Stimulated activated CD8-positive, alpha-beta memory T cell treated with anti-CD3 and anti-CD28 coated beads, Interleukin-4, amount 100 ng/mL, for 24 hours (primary cell): Measurements from ENCODE around the gene CADPS.

Source experiments
- DNase-seq: peaks from one replicate; pipeline ENCODE4 v3.0.0-alpha.2; 2020; ENCODE audit warnings: low read depth

The CADPS gene

DNA sequence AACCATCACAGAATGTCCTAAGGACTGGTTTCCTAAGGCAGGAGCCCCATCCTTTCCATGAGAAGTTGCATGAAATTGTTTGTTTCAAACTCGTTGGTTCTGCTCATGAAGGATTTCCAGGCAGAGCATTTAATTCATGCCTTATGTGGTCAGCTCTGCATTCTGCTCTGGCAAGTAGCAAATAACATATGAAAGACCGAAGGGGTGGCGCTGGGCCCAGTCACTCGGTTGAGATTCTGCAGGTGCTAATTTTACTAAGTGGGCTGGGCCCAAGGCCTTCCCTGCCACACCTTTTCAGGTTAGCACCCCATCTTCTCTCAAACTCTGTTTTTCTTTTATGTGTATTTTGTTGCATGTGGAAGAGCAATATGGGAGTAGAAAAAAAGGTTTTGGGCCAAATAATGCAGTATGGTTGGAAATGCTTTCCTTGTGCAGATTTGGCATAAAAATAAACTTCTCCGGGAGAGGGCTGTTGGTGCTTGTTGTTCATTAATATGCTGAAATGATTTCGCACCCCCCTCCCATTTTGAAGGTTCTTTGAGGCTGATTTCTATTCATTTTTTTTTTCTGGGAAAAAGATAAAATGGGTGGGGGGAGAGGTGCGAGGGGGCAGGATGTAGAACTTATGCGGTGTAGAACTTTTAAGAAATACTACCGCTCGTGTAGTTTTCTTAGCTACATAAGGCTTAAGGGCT is 318.9 kb downstream of the CADPS start:
- no peak for DNase-seq

DNA sequence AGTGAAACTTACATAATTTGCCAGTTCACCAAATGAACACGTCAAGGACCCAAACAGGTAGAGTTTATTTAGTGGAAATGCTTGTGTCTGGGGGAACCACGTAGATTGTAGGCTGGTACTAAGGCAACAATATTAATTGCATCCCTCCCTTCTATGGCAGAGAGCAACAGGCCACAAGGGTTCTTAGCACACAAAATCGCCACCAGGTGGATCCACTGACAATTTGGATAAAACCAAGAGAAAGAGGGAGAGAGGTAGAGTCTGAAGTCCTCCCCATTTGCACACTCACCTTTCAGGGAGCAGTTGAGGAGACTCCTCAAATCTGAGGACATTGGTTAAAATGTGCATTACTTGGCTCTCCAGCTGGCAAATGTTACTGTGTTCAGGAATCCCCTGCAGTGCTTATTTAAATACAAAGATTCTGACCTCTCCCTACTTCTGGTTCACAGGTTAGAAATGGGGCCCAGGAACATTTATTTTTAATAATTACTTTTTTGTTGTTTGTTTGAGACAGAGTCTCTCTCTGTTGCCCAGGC is 320.9 kb downstream of the CADPS start:
- DNase-seq, result no peak

DNA sequence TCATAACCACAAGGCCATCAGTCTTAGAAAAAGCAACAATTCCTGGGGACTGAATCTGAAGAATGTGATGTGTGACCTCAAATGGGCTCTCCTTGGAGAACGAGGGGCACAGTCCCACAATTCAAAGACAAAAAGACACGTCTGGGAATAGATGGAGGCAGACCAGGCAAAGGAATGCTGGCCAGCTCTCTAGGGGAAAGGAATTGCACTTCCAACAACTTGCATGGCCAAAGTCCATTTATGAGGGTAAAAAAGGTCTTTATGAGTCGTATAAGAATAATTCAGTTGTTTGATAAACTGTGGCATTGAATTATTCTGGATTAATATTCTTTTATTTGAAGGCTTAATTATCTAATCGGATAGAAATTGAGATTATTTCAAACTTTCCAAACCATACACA is 321.4 kb downstream of the CADPS start:
- DNase-seq, result no peak

DNA sequence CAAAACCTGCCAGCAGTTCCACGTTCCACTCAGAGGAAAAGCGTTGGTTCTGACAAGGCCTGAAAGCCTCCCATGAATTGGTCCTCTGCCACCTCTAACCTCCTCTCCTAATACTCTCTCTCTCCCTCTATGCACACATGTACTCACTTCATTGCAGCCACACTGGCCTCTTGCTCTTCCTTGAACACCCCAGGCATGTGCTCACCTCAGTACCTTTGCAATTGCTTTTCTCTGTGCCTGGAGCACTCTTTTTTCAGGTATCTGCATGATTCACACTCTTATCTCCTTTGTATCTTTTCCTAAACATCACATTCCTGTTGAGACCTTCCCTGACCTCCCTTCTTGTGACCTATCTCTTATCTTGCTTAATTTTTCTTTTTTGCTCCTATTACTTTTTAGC is 323.7 kb downstream of the CADPS start:
- DNase-seq, result no peak

DNA sequence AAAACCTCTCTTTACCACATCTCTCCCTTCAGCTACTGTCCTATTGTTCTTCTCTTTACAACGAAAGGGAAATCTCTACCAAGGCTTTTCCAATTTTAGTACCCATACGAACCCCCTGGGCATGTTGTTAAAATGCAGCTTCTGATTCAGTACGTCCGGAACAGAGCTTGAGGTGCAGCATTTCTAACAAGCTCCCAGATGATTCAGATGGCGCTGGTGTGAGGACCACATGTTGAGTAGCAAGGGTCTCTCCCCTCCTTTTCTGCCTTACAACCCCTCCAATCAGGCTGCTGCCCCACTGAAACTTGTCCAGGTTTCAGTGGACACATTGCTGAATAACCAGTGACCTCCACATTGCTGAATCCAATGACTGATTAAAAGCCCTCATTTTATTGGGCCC is 324.8 kb downstream of the CADPS start:
- DNase-seq, result no peak

DNA sequence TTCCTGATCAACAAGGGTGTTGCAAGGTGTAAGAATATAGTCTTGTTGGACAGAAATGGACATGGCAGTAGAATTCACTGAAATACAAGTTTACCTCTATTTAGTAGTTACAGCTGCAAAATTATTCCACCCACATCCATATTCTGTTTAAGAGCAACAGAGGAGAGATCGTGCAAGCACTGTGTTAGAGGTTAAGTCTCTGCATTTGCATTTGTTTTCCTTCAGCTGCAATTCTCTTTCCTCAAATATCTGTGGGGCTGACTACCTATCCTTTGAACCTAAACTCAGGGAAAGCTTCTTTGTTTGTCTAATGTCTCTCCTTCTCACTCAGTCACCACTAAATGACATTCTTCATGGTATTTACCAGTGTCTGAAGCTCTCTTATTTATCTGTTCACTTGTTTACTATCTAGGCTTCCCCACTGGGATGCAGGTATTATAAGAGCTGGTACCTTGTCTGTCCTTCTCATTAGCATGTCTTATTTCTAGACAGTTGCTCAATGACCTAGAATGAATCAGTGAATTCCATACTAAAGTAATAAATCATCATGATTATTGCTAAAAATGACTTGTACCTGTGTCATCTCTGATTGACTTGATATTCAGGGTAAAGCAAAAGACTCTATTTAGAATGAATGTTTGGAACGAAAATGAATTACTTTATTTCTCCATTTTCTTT is 326.5 kb downstream of the CADPS start:
- DNase-seq, result no peak

DNA sequence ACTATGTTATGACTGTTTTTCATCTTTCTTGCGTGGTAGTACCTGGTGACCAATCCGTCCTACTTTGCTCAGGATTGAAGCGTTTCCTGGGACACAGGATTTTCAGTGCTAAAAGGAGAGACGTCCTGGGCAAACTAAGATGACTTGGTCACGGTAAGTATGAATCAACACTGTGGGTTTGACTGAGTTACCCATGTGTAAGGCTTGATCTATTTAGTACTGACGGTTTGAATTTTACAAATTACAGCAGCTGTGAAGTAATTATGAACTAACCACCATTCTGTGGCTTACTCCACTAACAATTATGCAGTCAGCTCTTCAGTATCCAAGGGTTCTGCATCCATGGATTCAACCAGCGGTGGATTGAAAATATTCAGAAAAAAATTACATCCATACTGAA is 328.9 kb downstream of the CADPS start:
- DNase-seq, result no peak

DNA sequence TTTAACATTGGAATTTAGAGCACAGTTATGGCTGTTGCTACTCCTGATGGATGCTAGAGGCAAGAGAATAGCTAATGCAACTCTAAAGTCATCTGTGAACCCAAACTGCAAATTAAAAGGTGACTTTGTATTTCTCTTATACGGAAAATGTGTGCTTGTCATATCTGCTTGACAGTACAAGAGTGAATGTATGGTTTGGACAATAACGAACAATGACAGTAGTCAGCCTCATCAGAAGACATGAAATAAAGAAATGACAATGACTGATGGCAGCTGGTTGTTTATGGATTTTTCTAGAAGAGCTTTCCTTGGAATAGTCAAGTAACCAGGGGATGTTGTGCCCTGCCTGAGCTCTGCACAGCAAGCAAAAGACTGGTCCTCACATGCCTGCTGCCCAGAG is 333.0 kb downstream of the CADPS start:
- DNase-seq, result no peak

DNA sequence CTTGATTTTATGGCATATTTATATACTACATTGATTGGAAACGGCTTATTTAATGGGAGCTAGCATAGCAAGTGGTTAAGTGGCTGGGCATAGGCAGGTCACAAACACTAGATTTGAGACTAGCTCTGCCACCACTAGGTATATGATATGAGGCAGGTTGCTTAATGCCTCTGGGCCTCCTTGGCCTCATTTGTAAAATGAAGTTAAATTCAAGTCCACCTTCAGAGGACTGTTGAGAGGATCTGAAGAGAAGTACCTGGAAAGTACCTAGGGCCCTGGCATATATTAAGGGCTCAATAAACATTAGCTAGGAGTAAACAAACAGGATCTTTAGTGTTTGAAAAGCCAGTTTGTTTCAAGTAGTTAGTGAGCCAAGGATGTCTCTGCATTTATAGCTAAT is 335.5 kb downstream of the CADPS start:
- no peak for DNase-seq

DNA sequence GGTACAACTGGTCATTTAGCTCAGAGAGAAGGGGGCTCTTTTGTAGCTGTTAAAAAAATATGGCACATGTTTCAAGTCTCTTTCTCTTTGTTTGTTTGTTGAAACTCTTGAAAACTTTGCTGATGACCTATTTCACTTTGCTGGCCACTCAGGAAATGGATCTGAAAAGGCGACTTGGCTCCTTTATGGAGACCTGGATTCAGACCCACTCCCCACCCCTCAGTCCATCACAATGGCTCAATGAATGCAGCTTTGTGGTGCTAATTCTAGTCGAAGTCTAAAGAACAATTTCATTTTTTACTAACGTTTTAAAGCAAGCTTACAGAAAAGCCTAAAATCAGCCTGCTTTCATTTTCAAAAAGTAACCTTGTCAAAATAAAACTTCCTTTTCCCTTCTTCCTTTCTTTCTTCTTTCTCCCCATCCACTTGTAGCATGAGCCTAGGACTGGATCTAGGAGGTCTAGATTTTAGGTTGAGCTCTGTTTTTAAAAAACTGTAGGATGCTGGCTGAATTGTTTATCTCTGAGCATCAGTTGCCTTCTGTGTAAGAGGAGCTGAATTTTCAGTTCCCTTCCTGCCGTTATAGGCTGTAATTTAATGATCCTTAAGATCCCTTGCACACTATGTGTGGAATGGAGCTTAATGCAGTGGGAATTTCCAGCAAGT is 336.4 kb downstream of the CADPS start:
- DNase-seq, result no peak

DNA sequence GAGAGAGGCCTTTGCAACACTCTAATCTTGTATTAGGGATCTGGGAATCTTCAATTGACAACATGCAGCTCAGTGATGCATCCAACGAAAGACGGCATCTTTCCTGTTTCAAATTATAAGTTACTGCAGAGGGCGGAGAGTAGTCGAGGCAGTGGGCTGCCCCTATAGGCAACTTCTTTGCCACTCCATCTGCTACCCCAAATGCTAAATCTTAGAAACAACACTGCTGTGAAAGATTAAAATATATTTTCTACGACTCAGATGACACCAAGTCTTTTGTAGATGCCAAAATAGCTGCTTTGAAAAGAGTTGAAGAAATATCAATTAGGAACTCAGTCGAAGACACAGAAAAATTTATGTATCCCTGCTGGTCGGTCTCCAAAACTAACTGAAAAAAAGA is 340.9 kb downstream of the CADPS start:
- no peak for DNase-seq

DNA sequence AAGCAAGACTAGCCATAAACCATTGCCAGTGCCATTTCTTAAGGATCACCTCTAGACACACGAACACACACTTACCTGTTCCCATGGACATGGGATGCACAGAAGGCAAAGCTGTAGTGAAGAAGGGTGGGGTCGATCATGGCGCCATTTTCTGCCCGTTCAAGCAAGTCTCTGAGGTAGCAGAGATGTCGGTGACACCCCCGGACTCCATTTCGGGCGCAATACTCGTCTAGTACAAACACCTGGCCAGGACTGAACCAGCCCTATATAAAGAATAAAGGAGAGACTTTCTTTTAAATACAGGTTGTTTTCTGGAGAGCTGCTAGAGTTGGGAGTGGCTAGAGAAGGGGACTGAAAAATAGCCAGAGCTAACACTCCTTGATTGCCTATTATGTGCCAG is 342.4 kb downstream of the CADPS start:
- no peak for DNase-seq

DNA sequence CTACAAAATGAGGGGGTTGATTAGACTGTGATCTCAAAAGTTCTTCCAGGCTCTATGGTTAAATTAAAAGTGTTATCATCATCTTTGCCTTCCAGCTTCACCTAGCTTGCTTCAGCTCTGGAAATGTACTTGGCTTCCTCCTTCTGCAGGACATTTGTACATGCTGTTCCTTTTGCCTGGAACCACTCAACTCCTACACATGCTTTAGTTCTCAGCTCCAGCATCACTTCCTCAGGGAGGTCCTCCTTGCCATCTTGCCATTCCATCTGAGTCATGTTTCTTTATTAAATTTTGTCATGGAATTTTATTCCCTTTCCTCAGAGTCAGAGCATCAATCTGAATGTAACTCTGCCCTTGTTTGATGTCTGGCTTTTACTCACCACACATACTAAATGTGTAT is 343.2 kb downstream of the CADPS start:
- DNase-seq, result no peak

DNA sequence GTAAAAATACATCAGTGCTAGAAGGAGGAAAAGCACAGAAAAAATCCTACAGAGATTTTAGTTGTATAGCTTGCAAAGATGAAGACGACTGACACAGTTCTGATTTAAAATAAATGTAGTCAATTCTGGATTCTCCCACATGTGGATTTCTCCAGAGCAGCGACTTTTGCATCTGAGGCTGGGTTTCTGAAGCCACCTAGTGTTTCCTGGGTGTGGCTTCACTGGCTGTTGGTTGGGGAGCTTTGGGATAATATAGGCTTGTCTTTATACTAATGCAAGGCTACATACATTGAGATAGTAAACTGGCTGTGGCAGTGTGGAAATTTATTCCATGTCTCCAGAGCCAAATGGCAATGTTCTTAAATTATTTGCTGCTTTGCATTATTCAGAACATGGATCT is 343.7 kb downstream of the CADPS start:
- no peak for DNase-seq

DNA sequence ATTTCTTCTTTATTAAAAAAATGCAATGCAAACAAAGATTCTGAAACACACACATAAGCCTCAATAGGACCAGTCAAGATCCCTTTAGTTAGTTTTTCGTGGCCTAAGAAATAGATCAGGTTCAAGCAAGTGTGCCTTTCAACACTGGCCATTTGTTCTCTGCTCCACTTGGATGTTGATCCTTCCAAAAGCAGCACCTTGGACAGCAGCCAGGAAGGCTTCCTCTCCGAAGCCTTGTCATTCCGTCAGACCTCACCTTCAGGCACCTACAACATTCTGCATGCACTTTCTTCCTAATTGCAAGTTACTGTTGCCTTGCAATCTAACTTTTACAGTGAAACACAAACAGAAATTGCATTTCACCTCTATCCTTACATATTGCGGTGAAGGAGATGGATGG is 346.0 kb downstream of the CADPS start:
- DNase-seq, result no peak

DNA sequence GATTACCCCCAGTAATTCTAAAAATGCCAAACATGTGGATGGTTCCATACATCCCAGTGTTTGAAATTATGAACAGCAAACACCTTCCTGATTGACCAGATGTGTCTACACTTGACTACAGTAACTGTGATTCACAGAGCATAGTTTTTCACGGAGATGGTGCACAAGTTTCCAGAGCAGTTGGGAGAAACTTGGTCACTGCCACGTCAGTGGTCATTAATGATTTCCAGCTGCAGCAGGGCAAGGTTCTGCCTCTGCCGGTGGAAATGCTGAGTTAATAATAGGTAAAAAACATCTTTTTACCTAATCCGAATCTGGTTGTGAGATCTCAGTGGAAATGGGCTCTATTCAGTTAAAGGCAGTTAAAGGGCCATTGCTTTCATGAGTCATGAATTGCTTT is 347.7 kb downstream of the CADPS start:
- DNase-seq, result no peak

DNA sequence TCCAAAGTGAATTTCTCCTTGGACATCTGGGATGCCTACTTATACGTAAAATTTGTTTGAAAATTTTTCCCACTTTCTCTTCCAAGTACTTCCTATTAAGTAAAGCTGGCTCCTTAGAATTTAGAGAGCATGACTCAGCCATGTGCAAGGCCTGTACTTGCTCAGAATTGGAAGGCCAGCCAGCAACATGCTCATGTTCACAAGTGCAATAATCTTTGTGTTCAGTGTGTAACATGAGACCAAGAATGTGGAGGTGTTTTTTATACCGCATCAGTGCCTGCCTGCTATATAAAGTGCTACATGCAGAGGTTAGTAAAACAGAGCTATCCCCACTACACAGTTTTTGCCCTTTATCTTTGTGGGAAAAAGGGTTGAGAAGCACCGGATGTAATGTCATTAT is 349.9 kb downstream of the CADPS start:
- no peak for DNase-seq

DNA sequence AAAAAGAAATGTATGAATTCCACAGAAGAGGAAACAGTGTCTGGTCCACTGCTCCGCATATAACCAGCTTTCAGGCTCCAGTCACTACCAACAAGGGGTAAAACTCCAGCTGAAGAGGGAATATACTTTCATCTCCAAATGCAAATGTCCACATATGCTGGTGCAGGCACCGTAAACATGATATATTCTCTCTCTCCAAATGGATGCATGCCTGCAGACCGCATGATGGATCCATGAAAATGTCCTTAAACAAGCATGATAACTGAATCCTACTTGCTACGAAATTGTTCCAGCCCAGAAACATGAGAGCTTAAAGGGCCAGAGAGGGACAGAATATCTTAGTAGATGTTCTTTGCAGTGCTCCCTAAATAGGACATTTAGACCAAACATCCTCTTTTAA is 351.5 kb downstream of the CADPS start:
- no peak for DNase-seq

DNA sequence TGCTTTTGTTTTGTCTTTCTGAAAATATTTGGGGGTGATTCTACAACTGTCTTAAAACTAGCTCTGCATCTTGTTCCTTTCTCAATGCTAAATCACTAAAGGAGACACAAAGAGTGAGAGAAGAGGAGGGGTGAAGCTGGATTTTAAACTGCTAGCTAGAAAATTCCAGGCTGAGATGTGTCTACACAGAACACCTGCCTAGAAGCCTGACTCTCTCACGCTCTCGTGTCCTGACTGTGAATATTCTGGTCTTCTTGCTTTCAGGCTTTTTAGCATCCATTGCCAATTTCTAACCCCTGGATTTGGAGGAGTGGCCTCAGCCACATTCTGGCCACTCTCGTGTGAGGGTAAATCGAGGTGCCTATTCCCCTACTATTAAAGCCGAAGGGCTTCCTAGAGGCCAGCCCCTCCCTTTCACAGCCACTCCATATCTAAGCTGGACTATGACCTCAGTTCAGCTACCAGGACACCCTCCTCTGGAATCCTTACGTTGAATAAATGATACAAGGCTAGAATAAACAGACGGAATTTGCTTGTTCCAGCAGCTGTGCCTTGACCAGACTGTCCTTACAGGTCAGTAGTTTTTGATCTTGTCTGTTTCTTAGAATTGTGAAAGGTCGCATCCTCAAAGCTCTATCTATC is 353.6 kb downstream of the CADPS start:
- DNase-seq, result no peak

DNA sequence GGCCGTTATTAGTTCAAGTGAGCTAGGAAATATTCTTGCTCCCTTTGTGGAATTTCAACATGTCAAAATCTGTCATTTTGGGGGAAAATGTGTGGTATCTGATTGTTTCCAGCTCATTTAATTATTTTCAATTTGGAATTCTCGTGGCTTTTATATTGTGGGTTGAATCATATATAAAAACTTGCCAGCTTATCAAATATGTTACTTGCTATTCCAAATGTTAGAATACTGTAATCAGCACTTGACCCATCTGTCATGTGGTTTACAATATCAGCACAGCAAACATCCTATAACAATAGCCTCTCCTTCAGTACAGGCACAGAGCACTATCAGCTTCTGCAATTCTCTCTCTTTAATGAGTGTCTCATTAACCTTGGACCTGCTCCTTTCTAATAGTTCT is 371.7 kb downstream of the CADPS start:
- no peak for DNase-seq

DNA sequence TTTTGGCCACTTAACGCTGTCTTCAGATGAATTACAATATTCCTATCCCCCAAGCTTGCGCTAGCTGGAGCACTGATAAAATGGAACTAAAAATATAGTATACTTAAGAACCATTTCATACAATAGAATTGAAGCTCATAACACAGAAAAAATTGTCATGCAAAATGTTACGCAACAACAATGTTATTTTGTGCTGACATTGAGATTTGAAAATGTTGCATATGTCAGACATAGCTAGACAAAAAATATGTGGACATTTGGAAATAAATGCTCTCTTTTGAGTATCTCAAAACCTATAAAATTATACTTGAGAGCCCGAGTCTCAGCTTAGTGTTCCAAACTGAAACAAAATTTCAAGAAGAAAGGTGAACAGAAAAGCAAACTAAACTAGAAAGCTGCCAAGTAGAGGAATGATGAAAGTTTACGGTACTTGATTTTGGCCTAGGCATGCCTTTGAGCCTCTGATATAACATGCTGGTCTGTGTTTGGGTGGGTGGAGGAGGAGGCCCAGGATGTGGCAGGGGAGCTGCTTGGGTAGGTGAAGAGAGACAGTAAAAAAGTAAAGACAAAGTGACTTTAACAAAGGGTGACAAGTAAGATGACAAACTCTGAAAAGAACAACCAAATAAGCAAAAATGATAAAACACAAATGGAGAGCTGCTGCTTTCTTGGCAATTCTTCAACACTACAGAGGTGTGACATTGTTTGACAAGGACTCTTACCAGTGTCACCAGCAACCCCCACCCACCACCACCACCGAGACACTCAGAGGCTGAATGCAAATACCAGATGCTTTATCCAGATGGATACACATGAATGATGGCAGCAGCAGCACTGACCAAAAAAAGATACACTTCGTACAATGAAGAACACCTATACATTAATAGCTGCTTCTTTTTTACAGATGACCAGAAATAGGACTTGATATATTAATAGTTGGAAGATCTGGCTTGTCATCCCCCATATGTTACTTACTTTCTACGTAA is 372.6 kb downstream of the CADPS start:
- no peak for DNase-seq

DNA sequence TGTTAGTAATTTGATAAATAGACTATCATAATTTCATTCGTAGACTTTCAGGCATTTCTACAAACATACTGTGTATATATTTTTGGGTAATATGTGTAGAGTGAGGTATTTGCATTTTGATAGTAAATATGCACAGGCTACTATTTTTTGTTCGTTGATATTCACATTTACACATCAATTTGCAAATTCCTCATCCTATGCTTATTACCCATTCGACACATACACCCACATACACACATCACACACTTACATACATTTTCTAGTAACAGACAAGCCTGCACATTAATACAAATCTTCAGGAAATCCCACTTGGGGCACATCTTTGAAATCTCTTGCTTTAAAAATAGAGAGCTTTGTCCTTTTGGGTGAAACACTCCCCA is 373.9 kb downstream of the CADPS start:
- no peak for DNase-seq
